A549 (cell line): ENCODE data around the gene PPP3CA.

Experiments
- CTCF ChIP-seq: fragments of >200 bp; sonication (Bioruptor Twin); formaldehyde crosslinking; IDR thresholded peaks from 3 replicates; pipeline ENCODE4 v1.5.1; 2016
- EP300 ChIP-seq, 2 experiments: fragments of >200 bp; sonication (Bioruptor Twin); formaldehyde crosslinking; IDR thresholded peaks; 2 replicates in 1 of 2; 3 replicates in 1 of 2; pipeline ENCODE4 v1.6.1; 2016 to 2017
- ESRRA ChIP-seq: fragments of 150-350 bp; IDR thresholded peaks from 2 replicates; pipeline ENCODE4 v1.6.1; 2014; ENCODE audit warnings: mild to moderate bottlenecking, low read length, borderline replicate concordance
- FOSL2 ChIP-seq, 2 experiments: fragments of 450-650 bp in 1 of 2; fragments of >200 bp in 1 of 2; sonication (Bioruptor Twin) in 1 of 2; formaldehyde crosslinking; IDR thresholded peaks; 2 replicates each; pipeline versions ENCODE4 v1.5.0 to v1.6.1; 2016 to 2020; ENCODE audit warnings: mild to moderate bottlenecking in 1 of 2, moderate library complexity in 1 of 2
- FOXS1 ChIP-seq: fragments of 250-450 bp; sonication (Bioruptor Pico); IDR thresholded peaks from 2 replicates; pipeline ENCODE4 v1.5.0; 2020; ENCODE audit warnings: mild to moderate bottlenecking, moderate library complexity
- HDAC2 ChIP-seq: fragments of 200-600 bp; sonication (generic); IDR thresholded peaks from 2 replicates; pipeline ENCODE4 v1.6.1; 2016
- KDM5A ChIP-seq: fragments of 200-600 bp; sonication (generic); IDR thresholded peaks from 2 replicates; pipeline ENCODE4 v1.6.1; 2016; ENCODE audit warnings: antibody characterized with exemption, mild to moderate bottlenecking
- PHF8 ChIP-seq: fragments of 200-600 bp; sonication (generic); IDR thresholded peaks from 2 replicates; pipeline ENCODE4 v1.6.1; 2016; ENCODE audit warnings: low read depth, mild to moderate bottlenecking, antibody characterized with exemption, moderate library complexity, borderline replicate concordance
- POLR2A ChIP-seq: IDR thresholded peaks from 2 replicates; pipeline ENCODE4 v1.6.1; 2012; ENCODE audit warnings: mild to moderate bottlenecking, low read length
- RFX5 ChIP-seq: fragments of 450-650 bp; IDR thresholded peaks from 2 replicates; pipeline ENCODE4 v1.7.1; 2014; ENCODE audit warnings: antibody characterized with exemption, mild to moderate bottlenecking, moderate library complexity
- ZNF302 ChIP-seq: fragments of 250-450 bp; sonication (Bioruptor Pico); IDR thresholded peaks from 2 replicates; pipeline ENCODE4 v1.9.0; 2021; ENCODE audit warnings: inconsistent platforms, mild to moderate bottlenecking, moderate library complexity

- TF ChIP-seq PHF8 (no peak), RFX5 (no peak), EP300 (IDR thresholded peaks at IDR 0.05) (no peak), CTCF (no peak), POLR2A (no peak), KDM5A (no peak), ESRRA (no peak), FOXS1 (CRISPR knock-in tag) (no peak), HDAC2 (no peak), FOSL2 (IDR thresholded peaks at IDR 0.05) (no peak), FOSL2 (CRISPR knock-in tag; IDR thresholded peaks at IDR 0.05) (no peak), ZNF302 (CRISPR knock-in tag) (no peak)
Observed at GRCh38 chr4:101081166-101081565, 266.2 kb downstream of the PPP3CA start.
